OCI-LY7 (cell line): ENCODE results near the gene S1PR5. TPM values are rescaled to one million over a fixed set of nuclear protein-coding genes. Genes with fewer than 3 reads are reported as not detected.

Source experiments
- BruUV-seq: library from RNA; stranded (reverse); fragments of 400-500 nt; replicated peaks from 2 replicates; lab custom pipeline; 2021; lab: Mats Ljungman, UMichigan
- CTCF ChIA-PET: fragments of 300-600 bp; sonication (Branson Sonifier 250); formaldehyde crosslinking; loops from one replicate; lab custom pipeline; 2022; ENCODE audit warnings: antibody characterized with exemption; ENCODE audit not compliant: unreplicated experiment; lab: Charles Lee
- POLR2A ChIA-PET: fragments of 300-600 bp; sonication (Branson Sonifier 250); formaldehyde crosslinking; loops from one replicate; lab custom pipeline; 2022; ENCODE audit warnings: antibody characterized with exemption; lab: Charles Lee
- DNase-seq: peaks from one replicate; pipeline ENCODE4 v3.0.0-alpha.2; 2015; ENCODE audit warnings: low spot score
- H2AFZ ChIP-seq: fragments of 200-600 bp; sonication (generic), shearing (Covaris generic); 2 replicates; pipeline ENCODE4 v1.6.1; 2014; ENCODE audit warnings: mild to moderate bottlenecking, antibody characterized with exemption, low read length, moderate library complexity
- H3K27ac ChIP-seq: fragments of 200-600 bp; sonication (generic); 2 replicates; pipeline ENCODE4 v1.5.1; 2014; ENCODE audit warnings: mixed run types, low read depth, mild to moderate bottlenecking, moderate library complexity, low read length, inconsistent platforms; ENCODE audit not compliant: poor library complexity, severe bottlenecking
- H3K36me3 ChIP-seq: fragments of 200-600 bp; sonication (generic); 2 replicates; pipeline ENCODE4 v1.6.1; 2014; ENCODE audit warnings: mild to moderate bottlenecking, antibody characterized with exemption, low read length, moderate library complexity, mixed read lengths; ENCODE audit not compliant: insufficient read depth
- H3K4me1 ChIP-seq: fragments of 200-600 bp; sonication (generic); 2 replicates; pipeline ENCODE4 v1.5.1; 2014; ENCODE audit warnings: mild to moderate bottlenecking, low read length; ENCODE audit not compliant: insufficient read depth, poor library complexity, severe bottlenecking
- H3K4me2 ChIP-seq: fragments of 200-600 bp; sonication (generic); 2 replicates; pipeline ENCODE4 v1.6.1; 2014; ENCODE audit warnings: mild to moderate bottlenecking, low read length
- H3K4me3 ChIP-seq: fragments of 200-600 bp; sonication (generic); 2 replicates; pipeline ENCODE4 v1.5.1; 2014; ENCODE audit warnings: mild to moderate bottlenecking, low read depth, low read length; ENCODE audit not compliant: poor library complexity, severe bottlenecking
- H3K79me2 ChIP-seq: fragments of 200-600 bp; sonication (generic); 2 replicates; pipeline ENCODE4 v1.6.1; 2016; ENCODE audit warnings: low read depth, mild to moderate bottlenecking, low read length, moderate library complexity, mixed read lengths; ENCODE audit not compliant: insufficient read depth
- H3K9me2 ChIP-seq: fragments of 200-600 bp; sonication (generic); 2 replicates; pipeline ENCODE4 v1.6.1; 2016; ENCODE audit warnings: mild to moderate bottlenecking, low read length, mixed read lengths; ENCODE audit not compliant: insufficient read depth
- H3K9me3 ChIP-seq: fragments of 200-600 bp; sonication (generic); 2 replicates; pipeline ENCODE4 v1.6.1; 2014; ENCODE audit warnings: mild to moderate bottlenecking, mixed run types, low read length, mixed read lengths
- H4K20me1 ChIP-seq: fragments of 200-600 bp; sonication (generic); 2 replicates; pipeline ENCODE4 v1.6.1; 2014; ENCODE audit warnings: mild to moderate bottlenecking, antibody characterized with exemption, low read length, moderate library complexity, mixed read lengths; ENCODE audit not compliant: insufficient read depth
- EZH2phosphoT487 ChIP-seq: fragments of 200-600 bp; sonication (generic); IDR thresholded peaks from 2 replicates; pipeline ENCODE4 v1.6.1; 2018; ENCODE audit warnings: low read depth, borderline replicate concordance, mild to moderate bottlenecking, mixed run types, antibody characterized with exemption, low read length, moderate library complexity, mixed read lengths
- intact Hi-C: fragments of 100-400 bp; cut with micrococcal nuclease; formaldehyde crosslinking; loops from one replicate; pipeline ENCODE4 v1.10.0; 2022; ENCODE audit not compliant: unreplicated experiment
- total RNA-seq, 2 experiments: library from RNA; depleted of rRNA in 1 of 2; stranded (reverse); fragments of >200 nt in 1 of 2; shearing (Covaris generic) in 1 of 2; gene quantifications; 2 replicates each; pipeline ENCODE4 v1.2.3, GENCODE V29; 2014 to 2022
- TF ChIP-seq, protein P1 (sequence below): fragments of 200-600 bp; sonication (generic); conservative IDR thresholded peaks from 2 replicates; pipeline ENCODE4 v1.5.1; 2014; ENCODE audit warnings: mild to moderate bottlenecking, antibody characterized with exemption, low read length, moderate library complexity, mixed read lengths

Gene S1PR5
- total RNA-seq, 2 experiments from 2014 or later = not detected

DNA sequence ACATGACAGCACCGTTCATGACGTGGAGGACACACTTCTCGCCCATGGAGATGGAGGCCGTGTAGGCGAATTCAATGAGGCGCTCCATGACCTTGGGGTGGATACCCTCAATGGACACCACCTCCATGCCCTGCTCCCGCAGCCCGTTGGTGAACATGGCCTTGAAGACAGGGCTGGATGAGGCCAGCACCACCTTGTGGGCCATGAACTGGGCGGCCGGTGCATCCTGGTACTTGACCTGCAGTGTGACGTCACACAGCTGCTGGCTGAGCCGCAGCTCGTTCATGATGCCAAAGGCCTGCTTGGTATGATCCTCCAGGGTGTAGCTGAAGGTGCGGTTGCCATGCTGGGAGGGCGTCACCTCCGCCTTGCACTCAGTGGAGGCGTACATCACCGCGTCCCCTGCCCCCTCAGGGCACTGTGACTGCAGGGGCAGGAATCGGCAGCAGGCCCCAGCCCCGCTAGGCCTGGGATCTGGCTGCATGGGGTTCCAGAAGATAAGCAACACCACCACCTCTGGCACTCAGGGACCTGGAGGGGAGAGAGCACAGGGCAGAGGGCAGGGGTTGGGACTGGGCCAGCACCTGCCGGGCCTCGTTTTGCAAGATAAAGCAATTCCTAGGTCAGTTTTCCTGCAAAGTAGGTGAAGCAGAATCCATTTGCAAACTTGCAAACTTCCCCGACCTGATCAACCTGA lies 17.5 kb downstream of the S1PR5 start:
- Histone ChIP-seq H3K79me2 (peaks cover 67% of the 10 kb centered on the region), H3K4me2 (no peak overlapping the region), H2AFZ (no peak overlapping the region), H3K9me2 (no peaks in the 10 kb centered on the region), H3K27ac (no peak overlapping the region), H3K9me3 (no peaks in the 10 kb centered on the region), H3K36me3 (peaks cover 61% of the 10 kb centered on the region), H3K4me3 (no peak overlapping the region), H3K4me1 (peaks cover 17% of the 10 kb centered on the region), H4K20me1 (no peaks in the 10 kb centered on the region)
- TF ChIP-seq EZH2phosphoT487 = no peak
- TF ChIP-seq, protein P1, sequence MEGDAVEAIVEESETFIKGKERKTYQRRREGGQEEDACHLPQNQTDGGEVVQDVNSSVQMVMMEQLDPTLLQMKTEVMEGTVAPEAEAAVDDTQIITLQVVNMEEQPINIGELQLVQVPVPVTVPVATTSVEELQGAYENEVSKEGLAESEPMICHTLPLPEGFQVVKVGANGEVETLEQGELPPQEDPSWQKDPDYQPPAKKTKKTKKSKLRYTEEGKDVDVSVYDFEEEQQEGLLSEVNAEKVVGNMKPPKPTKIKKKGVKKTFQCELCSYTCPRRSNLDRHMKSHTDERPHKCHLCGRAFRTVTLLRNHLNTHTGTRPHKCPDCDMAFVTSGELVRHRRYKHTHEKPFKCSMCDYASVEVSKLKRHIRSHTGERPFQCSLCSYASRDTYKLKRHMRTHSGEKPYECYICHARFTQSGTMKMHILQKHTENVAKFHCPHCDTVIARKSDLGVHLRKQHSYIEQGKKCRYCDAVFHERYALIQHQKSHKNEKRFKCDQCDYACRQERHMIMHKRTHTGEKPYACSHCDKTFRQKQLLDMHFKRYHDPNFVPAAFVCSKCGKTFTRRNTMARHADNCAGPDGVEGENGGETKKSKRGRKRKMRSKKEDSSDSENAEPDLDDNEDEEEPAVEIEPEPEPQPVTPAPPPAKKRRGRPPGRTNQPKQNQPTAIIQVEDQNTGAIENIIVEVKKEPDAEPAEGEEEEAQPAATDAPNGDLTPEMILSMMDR = no peak
- no peak for DNase-seq
- ChIA-PET POLR2A (interaction anchor here (1.1 kb wide), 1 partner anchor 53 kb away, joined by 3 read pairs; no protein-coding TSS in a partner anchor), CTCF (no interaction called here)
- intact Hi-C loops = loop anchor here (5.0 kb wide), 1 partner anchor 92 kb away; no protein-coding TSS in a partner anchor
- BruUV-seq = no TSS peak

DNA sequence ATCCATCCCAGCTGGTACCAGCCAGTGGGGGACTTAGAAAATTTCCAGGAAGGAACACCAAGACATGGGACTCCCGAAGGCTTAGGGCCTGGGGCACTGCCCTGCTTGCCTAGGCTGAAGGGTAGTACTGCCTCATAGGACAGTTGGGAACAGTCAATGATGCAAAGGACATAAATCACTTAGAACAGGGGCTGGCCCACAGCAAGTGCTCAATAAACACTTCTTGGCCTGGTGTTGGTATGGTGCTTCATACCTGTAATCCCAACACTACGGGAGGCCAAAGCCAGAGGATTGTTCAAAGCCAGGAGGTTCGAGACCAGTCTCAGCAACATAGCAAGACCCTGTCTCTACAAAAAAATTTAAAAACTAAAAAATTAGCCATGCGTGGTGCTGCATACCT lies 19.9 kb downstream of the S1PR5 start:
- Histone ChIP-seq H3K4me2 (no peak overlapping the region), H3K36me3 (peaks cover 75% of the 10 kb centered on the region), H3K79me2 (peaks cover 66% of the 10 kb centered on the region), H2AFZ (no peak overlapping the region), H3K9me3 (no peaks in the 10 kb centered on the region), H3K27ac (no peak overlapping the region), H4K20me1 (no peaks in the 10 kb centered on the region), H3K9me2 (no peaks in the 10 kb centered on the region), H3K4me1 (peaks cover 7% of the 10 kb centered on the region), H3K4me3 (no peak overlapping the region)
- CTCF ChIA-PET = no interaction called here
- no TSS peak for BruUV-seq
- no peak for DNase-seq
- TF ChIP-seq, protein P1 = no peak
- TF ChIP-seq EZH2phosphoT487 = no peak
- POLR2A ChIA-PET = no interaction called here
- intact Hi-C loops = no loop called here

DNA sequence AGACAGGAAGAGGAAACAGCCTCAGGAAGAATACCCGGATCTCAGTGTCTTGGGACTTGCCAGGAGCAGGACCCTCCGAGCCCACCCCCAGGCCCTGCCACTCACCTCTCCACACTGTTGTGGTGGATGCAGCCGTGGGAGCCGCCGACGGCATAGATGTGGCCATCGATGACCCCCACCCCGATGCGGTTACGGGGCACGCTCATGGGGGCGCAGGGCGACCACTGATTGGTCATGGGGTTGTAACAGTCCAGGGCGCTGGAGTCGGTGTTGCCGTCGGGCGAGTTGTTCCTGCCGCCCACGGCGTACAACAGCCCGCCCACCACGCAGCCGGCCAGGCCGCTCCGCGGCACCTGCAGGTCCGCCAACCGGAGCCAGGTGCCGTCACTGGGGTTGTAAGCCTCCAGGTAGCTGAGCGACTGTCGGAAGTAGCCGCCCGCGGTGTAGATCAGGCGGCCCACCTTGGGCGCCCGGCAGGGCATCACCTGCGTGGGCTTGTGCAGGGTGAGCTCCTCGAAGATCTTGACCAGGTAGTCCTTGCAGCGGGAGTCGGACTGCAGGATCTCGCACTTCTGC lies 25.7 kb downstream of the S1PR5 start:
- peaks cover 89% of the 10 kb centered on the region for H3K36me3 ChIP-seq
- POLR2A ChIA-PET = no interaction called here
- peaks cover 15% of the 10 kb centered on the region; the same call in 1 of the 2 replicates for H3K79me2 ChIP-seq

More for the DNA sequence above, 25.7 kb downstream of the S1PR5 start:
- BruUV-seq = no TSS peak
- no peak for DNase-seq
- H3K9me3 ChIP-seq = no peaks in the 10 kb centered on the region
- CTCF ChIA-PET = no interaction called here
- no peaks in the 10 kb centered on the region for H3K4me1 ChIP-seq
- H3K27ac ChIP-seq = no peak overlapping the region
- no peaks in the 10 kb centered on the region for H4K20me1 ChIP-seq
- intact Hi-C loops = no loop called here
- TF ChIP-seq EZH2phosphoT487 = no peak
- TF ChIP-seq, protein P1 = no peak
- no peaks in the 10 kb centered on the region for H3K9me2 ChIP-seq
- no peak overlapping the region for H3K4me2 ChIP-seq
- no peak overlapping the region for H3K4me3 ChIP-seq
- H2AFZ ChIP-seq = no peak overlapping the region
